ENCODE data around the gene PCDH20.
"Not testable (repeated sequence)": the region's sequence is repeated elsewhere in the genome, so short reads cannot be mapped to it uniquely, and the experiment has no call there.

Gene PCDH20

DNA sequence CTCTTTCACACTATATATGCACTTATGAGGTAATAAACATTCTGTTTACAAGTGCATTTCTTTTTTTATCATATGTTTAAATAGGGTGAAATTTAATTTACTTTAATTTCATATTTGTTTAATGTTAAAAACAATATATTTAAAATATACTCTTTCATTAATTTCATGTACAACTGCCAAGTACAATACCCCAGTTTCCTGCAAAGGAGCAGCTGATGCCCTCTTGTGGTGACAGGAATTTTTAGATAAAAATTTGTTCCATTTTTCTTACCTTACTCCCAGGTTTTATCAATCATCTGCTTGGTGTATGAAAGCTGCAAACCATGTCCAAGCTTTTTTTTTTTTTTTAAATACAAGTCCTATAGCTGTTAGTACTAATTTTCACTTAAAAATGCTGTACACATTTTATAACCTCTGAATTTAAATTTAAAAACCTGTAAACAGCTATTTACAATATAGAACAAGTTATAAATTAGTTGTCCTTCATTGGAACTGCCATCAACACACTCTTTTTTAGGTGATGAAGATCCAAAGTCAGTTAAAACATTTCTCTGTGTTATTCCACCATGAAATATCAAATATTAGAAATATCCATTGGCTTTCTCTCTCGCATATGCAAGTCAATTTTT is 4.9 kb downstream of the PCDH20 start:
- no peaks in the 10 kb centered on the region for H3K4me1 ChIP-seq (ENCODE audit: control insufficient read depth, insufficient read depth, low read length)
- H3K27me3 ChIP-seq (ENCODE audit: control insufficient read depth, insufficient read depth, low read length): peaks cover 38% of the 10 kb centered on the region
- H3K9ac ChIP-seq (ENCODE audit: low read depth, low read length): no peak overlapping the region
- H3K9me3 ChIP-seq (ENCODE audit: control insufficient read depth, insufficient read depth, low read length): no peaks in the 10 kb centered on the region
- H3K27ac ChIP-seq (ENCODE audit: low read depth, low read length): no peak overlapping the region
- H3K4me3 ChIP-seq (ENCODE audit: low read depth, low read length): no peak overlapping the region
- no peaks in the 10 kb centered on the region for H3K36me3 ChIP-seq (ENCODE audit: control insufficient read depth, insufficient read depth, low read length)

DNA sequence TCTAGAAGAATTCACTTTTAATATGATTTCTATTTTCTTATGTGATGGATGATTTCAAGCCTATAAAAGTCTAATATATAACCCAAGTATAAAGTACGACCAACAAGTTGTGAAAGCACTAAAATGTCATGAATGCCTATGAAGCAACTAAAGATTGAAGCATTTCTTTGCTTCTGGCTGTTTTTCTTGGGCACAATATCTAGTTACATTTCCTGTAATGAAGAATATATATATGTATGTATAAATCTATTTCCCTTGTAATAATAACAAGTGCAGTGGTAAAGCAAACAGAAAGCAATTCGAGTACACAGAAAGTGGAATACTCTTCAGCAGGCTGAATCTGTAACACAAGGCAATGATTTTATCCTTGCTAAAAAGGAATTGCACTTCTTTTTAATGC is 5.4 kb downstream of the PCDH20 start:
- no peak overlapping the region for H3K27ac ChIP-seq (ENCODE audit: low read depth, low read length)
- no peaks in the 10 kb centered on the region for H3K9me3 ChIP-seq (ENCODE audit: control insufficient read depth, insufficient read depth, low read length)
- H3K27me3 ChIP-seq (ENCODE audit: control insufficient read depth, insufficient read depth, low read length): peaks cover 35% of the 10 kb centered on the region

DNA sequence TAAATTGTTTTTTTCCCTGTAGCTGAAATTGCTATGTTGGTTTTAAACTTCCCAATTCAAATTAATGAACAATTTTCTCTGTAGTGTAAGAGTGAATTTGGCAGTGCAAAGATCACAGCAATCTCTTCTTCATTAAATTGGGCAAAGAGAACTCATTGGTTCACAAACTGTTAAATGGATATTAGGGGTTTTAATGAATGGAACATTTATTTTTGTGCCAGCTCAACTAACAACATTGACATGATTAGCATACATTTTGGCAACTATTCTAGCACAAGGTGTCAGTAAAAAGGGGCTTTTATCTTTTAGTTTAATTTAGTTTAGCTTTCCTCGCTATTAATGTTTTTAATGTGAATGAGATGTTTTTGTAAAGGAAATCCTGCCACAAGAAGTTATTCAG is 7.1 kb downstream of the PCDH20 start:
- Histone ChIP-seq H3K27ac (ENCODE audit: low read depth, low read length) (no peak overlapping the region), H3K4me3 (ENCODE audit: low read depth, low read length) (no peak overlapping the region)

More for the DNA sequence above, 5.4 kb downstream of the PCDH20 start:
- Histone ChIP-seq H3K4me1 (ENCODE audit: control insufficient read depth, insufficient read depth, low read length) (no peaks in the 10 kb centered on the region), H3K36me3 (ENCODE audit: control insufficient read depth, insufficient read depth, low read length) (no peaks in the 10 kb centered on the region), H3K9ac (ENCODE audit: low read depth, low read length) (no peak overlapping the region), H3K4me3 (ENCODE audit: low read depth, low read length) (no peak overlapping the region)

DNA sequence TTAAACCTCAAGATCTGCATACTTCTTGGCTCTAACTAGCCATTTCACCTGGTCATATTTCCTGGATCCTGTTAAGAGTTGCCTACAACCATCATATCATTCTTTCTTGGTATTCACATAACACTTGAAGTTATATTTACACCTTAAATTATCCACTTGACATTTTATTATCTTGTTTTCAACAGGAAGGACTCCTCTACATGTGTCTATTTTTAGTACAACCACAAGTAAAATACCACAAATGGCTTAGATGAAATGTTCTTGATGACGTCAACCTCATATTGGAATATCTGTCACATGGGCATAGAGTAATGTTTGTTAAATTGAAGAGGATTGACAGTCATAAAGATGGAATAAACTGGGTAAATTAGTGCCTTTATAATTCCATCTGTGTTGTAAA is 9.4 kb downstream of the PCDH20 start:
- H3K9ac ChIP-seq (ENCODE audit: low read depth, low read length): no peak overlapping the region
- H3K27ac ChIP-seq (ENCODE audit: low read depth, low read length): no peak overlapping the region
- no peaks in the 10 kb centered on the region for H3K27me3 ChIP-seq (ENCODE audit: control insufficient read depth, insufficient read depth, low read length)
- no peaks in the 10 kb centered on the region for H3K4me1 ChIP-seq (ENCODE audit: control insufficient read depth, insufficient read depth, low read length)
- H3K4me3 ChIP-seq (ENCODE audit: low read depth, low read length): no peak overlapping the region
- H3K36me3 ChIP-seq (ENCODE audit: control insufficient read depth, insufficient read depth, low read length): no peaks in the 10 kb centered on the region
- no peaks in the 10 kb centered on the region for H3K9me3 ChIP-seq (ENCODE audit: control insufficient read depth, insufficient read depth, low read length)

More for the DNA sequence above, 7.1 kb downstream of the PCDH20 start:
- Histone ChIP-seq H3K36me3 (ENCODE audit: control insufficient read depth, insufficient read depth, low read length) (no peaks in the 10 kb centered on the region), H3K9ac (ENCODE audit: low read depth, low read length) (no peak overlapping the region), H3K27me3 (ENCODE audit: control insufficient read depth, insufficient read depth, low read length) (peaks cover 22% of the 10 kb centered on the region), H3K9me3 (ENCODE audit: control insufficient read depth, insufficient read depth, low read length) (no peaks in the 10 kb centered on the region), H3K4me1 (ENCODE audit: control insufficient read depth, insufficient read depth, low read length) (no peaks in the 10 kb centered on the region)

DNA sequence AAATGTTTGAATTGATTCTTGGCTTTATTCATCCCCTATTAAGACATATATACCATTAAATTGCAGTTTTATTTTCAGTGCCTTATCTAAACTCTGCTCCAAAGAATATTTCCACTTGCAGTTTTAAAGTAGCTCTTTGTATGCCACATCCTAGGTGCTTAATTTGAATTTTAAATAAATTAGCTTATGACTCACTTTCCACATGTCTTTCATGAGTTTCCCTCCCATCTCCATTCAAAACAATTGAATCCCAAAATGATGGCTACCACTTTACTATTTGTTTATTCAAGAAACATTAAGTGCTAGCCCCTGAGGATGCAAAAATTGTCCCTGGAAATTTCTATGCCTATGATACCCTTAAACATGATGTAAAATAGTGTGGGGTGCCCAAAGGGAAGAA is 19.5 kb downstream of the PCDH20 start:
- no peaks in the 10 kb centered on the region for H3K9me3 ChIP-seq (ENCODE audit: control insufficient read depth, insufficient read depth, low read length)
- peaks cover 4% of the 10 kb centered on the region; the same call in 1 of the 2 replicates for H3K4me1 ChIP-seq (ENCODE audit: control insufficient read depth, insufficient read depth, low read length)

DNA sequence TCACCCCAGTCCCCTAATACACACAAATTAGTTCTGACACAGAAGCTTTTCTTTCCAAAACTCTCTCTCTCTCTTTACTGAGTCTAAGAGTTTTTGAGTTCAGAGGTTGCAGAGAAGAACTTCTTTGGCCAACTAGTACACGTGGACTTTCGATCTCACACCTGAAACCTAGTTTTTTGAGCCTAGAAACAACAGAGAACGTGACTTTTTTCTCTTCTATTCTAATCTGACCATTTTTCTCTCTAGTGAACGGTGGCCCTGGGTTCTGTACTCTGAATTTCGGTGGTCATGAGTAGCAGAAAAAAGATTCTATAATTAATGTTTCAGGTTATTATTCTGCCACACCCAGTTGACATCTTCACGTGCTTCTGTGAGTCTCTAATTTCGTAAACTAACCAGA is 24.2 kb downstream of the PCDH20 start:
- H3K4me1 ChIP-seq (ENCODE audit: control insufficient read depth, insufficient read depth, low read length): peaks cover 4% of the 10 kb centered on the region; the same call in 1 of the 2 replicates
- no peak overlapping the region for H3K27ac ChIP-seq (ENCODE audit: low read depth, low read length)
- H3K36me3 ChIP-seq (ENCODE audit: control insufficient read depth, insufficient read depth, low read length): no peaks in the 10 kb centered on the region
- H3K27me3 ChIP-seq (ENCODE audit: control insufficient read depth, insufficient read depth, low read length): no peaks in the 10 kb centered on the region
- no peak overlapping the region for H3K9ac ChIP-seq (ENCODE audit: low read depth, low read length)
- H3K4me3 ChIP-seq (ENCODE audit: low read depth, low read length): no peak overlapping the region
- H3K9me3 ChIP-seq (ENCODE audit: control insufficient read depth, insufficient read depth, low read length): no peaks in the 10 kb centered on the region

More for the DNA sequence above, 19.5 kb downstream of the PCDH20 start:
- Histone ChIP-seq H3K27me3 (ENCODE audit: control insufficient read depth, insufficient read depth, low read length) (no peaks in the 10 kb centered on the region), H3K27ac (ENCODE audit: low read depth, low read length) (no peak overlapping the region), H3K9ac (ENCODE audit: low read depth, low read length) (no peak overlapping the region), H3K36me3 (ENCODE audit: control insufficient read depth, insufficient read depth, low read length) (no peaks in the 10 kb centered on the region), H3K4me3 (ENCODE audit: low read depth, low read length) (no peak overlapping the region)

DNA sequence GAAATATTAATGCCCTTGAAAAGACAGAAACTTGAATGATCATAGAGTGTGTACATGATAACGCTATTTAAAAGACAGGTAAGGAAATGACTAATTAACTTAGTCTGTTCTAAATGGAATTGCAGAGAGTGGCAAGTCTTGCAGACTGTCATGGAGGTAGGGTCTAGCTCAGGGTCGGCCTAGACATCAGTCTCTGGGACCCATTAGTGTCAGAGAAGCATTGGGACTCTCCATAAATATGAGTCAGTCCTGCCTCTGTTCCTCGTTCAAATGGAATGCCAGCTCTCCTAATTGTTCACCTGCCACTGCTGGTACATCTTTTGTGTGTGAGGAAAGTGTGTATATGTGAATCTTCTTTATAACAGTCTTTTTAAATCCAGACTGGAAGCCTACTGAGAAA is 28.0 kb downstream of the PCDH20 start:
- Histone ChIP-seq H3K27me3 (ENCODE audit: control insufficient read depth, insufficient read depth, low read length) (no peaks in the 10 kb centered on the region), H3K4me1 (ENCODE audit: control insufficient read depth, insufficient read depth, low read length) (no peaks in the 10 kb centered on the region), H3K27ac (ENCODE audit: low read depth, low read length) (no peak overlapping the region), H3K9me3 (ENCODE audit: control insufficient read depth, insufficient read depth, low read length) (no peaks in the 10 kb centered on the region), H3K36me3 (ENCODE audit: control insufficient read depth, insufficient read depth, low read length) (no peaks in the 10 kb centered on the region), H3K9ac (ENCODE audit: low read depth, low read length) (no peak overlapping the region), H3K4me3 (ENCODE audit: low read depth, low read length) (no peak overlapping the region)

DNA sequence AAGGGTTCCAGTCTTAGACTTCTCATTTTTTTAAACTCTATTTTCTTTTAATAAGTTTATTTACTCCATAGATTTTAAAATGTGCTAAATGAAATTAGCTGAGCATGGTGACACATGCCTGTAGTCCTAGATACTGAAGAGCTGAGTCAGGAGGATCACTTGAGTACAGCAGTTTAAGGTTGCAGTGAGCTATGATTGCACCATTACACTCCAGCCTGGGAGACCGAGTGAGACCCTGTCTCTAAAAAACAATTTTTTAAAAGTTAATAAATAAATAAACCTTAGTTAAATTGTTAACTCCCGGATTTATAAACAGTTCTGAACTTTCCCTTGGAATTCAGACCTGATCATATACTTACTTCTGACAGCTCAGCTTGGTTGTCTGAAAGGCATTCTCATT is 32.5 kb downstream of the PCDH20 start:
- Histone ChIP-seq H3K9me3 (ENCODE audit: control insufficient read depth, insufficient read depth, low read length) (no peaks in the 10 kb centered on the region), H3K9ac (ENCODE audit: low read depth, low read length) (no peak overlapping the region), H3K4me3 (ENCODE audit: low read depth, low read length) (no peak overlapping the region), H3K27me3 (ENCODE audit: control insufficient read depth, insufficient read depth, low read length) (no peaks in the 10 kb centered on the region), H3K27ac (ENCODE audit: low read depth, low read length) (no peak overlapping the region), H3K4me1 (ENCODE audit: control insufficient read depth, insufficient read depth, low read length) (no peaks in the 10 kb centered on the region), H3K36me3 (ENCODE audit: control insufficient read depth, insufficient read depth, low read length) (no peaks in the 10 kb centered on the region)

DNA sequence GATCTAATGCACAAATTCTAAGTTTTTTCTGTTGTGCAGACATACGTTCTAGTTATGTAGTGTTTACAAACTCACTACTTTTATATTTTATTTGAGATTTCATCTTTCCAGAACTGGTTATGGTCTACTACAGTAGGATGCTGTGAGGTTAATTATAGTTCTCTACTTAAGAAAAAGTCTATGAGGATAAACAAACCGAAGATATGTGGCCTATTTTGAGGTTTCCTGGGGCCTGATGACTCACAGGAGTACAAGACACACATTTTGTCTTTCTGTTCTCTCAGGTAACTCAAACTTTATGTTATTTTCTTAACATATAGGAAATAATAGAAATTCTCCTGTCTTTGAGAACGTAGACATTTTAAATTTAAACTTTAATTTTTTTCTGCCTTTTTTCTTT is 45.1 kb downstream of the PCDH20 start:
- no peak overlapping the region for H3K4me3 ChIP-seq (ENCODE audit: low read depth, low read length)
- peaks cover 4% of the 10 kb centered on the region; the same call in 1 of the 2 replicates for H3K4me1 ChIP-seq (ENCODE audit: control insufficient read depth, insufficient read depth, low read length)
- H3K27ac ChIP-seq (ENCODE audit: low read depth, low read length): no peak overlapping the region
- H3K27me3 ChIP-seq (ENCODE audit: control insufficient read depth, insufficient read depth, low read length): no peaks in the 10 kb centered on the region
- no peaks in the 10 kb centered on the region for H3K36me3 ChIP-seq (ENCODE audit: control insufficient read depth, insufficient read depth, low read length)
- H3K9ac ChIP-seq (ENCODE audit: low read depth, low read length): no peak overlapping the region
- no peaks in the 10 kb centered on the region for H3K9me3 ChIP-seq (ENCODE audit: control insufficient read depth, insufficient read depth, low read length)

DNA sequence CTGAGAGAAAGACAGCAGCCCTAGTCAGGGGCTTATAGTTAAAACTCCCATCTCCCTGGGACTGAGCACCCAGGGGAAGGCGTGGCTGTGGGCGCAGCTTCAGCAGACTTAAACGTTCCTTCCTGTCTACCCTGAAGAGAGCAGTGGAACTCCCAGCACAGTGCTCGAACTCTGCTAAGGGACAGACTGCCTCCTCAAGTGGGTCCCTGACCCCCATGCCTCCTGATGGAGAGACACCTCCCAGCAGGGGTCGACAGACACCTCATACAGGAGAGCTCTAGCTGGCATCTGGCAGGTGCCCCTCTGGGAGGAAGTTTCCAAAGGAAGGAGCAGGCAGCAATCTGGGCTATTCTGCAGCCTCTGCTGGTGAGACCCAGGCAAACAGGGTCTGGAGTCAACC is 51.0 kb downstream of the PCDH20 start:
- H3K4me1 ChIP-seq (ENCODE audit: control insufficient read depth, insufficient read depth, low read length); H3K36me3 ChIP-seq (ENCODE audit: control insufficient read depth, insufficient read depth, low read length); H3K9me3 ChIP-seq (ENCODE audit: control insufficient read depth, insufficient read depth, low read length); H3K4me3 ChIP-seq (ENCODE audit: low read depth, low read length); H3K9ac ChIP-seq (ENCODE audit: low read depth, low read length); H3K27me3 ChIP-seq (ENCODE audit: control insufficient read depth, insufficient read depth, low read length); H3K27ac ChIP-seq (ENCODE audit: low read depth, low read length): not testable (repeated sequence)

DNA sequence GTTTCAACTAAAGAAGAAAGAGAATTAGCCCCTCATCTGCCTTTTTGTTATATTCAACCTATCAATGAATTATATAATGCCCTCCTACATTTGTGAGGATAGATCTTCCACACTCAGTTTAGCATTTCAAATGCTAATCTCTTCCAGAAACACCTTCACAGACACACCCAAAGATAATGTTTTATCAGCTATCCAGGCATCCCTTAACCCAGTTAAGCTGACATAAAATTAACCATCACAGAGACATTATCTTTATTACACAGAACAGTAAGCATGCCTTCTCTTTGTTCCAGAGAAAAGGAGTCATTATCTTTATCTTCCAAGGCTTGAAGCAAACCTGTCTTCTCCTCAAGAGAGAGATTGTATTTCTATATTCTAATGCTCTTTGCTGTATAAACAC is 53.1 kb downstream of the PCDH20 start:
- no peaks in the 10 kb centered on the region for H3K27me3 ChIP-seq (ENCODE audit: control insufficient read depth, insufficient read depth, low read length)
- H3K36me3 ChIP-seq (ENCODE audit: control insufficient read depth, insufficient read depth, low read length): no peaks in the 10 kb centered on the region
- H3K4me1 ChIP-seq (ENCODE audit: control insufficient read depth, insufficient read depth, low read length): peaks cover 14% of the 10 kb centered on the region
- H3K9me3 ChIP-seq (ENCODE audit: control insufficient read depth, insufficient read depth, low read length): no peaks in the 10 kb centered on the region
- H3K4me3 ChIP-seq (ENCODE audit: low read depth, low read length): no peak overlapping the region
- no peak overlapping the region for H3K27ac ChIP-seq (ENCODE audit: low read depth, low read length)
- H3K9ac ChIP-seq (ENCODE audit: low read depth, low read length): no peak overlapping the region
